GM19035 (cell line): Measurements from ENCODE around the gene CYGB.
"Not testable (repeated sequence)": the region's sequence is repeated elsewhere in the genome, so short reads cannot be mapped to it uniquely, and the experiment has no call there.

ENCODE experiments used
- ATAC-seq: cut with Tn5 transposase; IDR thresholded peaks from one replicate; pipeline ENCODE4 v1.9.1; 2021; ENCODE audit not compliant: unreplicated experiment

Gene CYGB

GRCh38 chr17:76567634-76568432 is 30.3 kb upstream of the CYGB start:
- ATAC-seq = no peak

- ATAC-seq = no peak
Measured at GRCh38 chr17:76566988-76567431, 29.5 kb upstream of the CYGB start.

DNA sequence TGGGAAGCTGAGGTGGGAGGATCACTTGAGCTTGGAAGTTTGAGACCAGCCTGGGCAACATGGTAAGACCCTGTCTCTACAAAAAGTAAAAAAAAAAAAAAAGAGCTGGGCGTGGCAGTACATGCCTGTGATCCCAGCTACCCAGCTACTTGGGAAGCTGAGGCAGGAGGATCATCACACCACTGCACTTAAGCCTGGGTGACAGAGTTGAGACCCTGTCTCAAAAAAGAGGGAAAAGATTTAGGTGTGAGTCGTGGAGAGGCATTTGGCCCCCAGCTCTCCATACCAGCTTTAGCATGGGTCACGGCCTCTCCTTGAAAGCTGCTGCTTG is 29.1 kb upstream of the CYGB start:
- ATAC-seq = no peak

DNA sequence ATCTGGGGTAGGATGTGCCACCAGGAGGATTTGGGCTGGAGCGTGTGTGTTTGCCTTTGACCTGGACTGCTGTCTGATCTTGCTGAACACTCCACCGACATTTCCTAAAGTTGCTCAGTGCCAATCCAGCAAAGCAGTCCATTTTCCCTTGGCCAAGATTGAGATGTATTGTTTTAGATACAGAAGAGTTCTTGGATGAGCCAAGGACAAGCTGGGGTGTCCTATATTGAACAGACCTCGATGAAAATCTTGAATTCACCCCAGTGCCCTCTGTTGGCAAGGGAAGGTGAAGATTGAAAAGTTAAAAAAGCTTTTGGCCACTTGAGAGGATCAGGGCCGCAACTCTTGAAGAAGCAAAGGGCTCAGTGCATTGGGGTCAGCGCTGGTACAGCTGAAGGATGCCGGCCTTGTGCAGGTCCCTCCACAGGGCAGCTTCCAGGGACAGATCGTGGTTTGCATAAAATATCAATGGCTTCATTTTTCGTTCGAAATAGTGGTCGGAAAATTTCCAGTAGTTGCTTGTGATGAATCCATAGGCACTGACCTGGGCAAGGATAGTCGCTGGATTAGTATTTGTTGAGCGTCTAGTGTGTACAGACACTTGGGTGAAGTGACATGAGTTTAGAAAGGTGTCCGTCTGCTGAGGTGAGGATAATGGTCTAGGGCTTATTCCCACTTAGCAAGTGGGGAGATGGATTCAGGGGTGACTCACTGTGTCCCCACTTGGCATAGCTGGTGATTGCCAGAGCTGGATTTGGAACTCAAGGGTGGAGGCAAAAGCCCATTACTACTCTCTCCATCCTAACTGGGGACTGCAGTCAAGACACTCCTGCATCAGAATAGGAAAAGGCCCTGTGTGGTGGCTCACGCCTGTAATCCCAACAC is 28.5 kb upstream of the CYGB start:
- no peak for ATAC-seq

- not testable (repeated sequence) for ATAC-seq
Measured at GRCh38 chr17:76564991-76565727, 27.6 kb upstream of the CYGB start.

DNA sequence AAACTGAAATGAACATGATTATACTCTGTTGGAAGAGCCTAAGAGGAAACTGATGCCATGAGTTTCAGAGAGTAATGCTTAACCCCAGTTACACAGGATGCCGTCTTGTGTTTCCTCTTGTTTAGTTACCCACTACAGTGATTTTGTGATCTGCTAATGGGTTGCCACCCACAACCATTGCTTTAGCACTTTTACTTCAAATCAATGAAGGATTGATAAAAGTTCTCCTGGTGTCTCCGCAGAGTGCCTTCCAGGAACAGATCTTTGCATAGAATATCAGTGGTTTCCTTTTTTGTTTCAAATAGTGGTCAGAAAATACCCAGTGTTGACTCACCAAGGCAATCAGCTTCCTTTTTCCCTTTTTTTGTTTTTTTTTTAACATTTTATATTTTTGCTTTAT is 25.9 kb upstream of the CYGB start:
- not testable (repeated sequence) for ATAC-seq

DNA sequence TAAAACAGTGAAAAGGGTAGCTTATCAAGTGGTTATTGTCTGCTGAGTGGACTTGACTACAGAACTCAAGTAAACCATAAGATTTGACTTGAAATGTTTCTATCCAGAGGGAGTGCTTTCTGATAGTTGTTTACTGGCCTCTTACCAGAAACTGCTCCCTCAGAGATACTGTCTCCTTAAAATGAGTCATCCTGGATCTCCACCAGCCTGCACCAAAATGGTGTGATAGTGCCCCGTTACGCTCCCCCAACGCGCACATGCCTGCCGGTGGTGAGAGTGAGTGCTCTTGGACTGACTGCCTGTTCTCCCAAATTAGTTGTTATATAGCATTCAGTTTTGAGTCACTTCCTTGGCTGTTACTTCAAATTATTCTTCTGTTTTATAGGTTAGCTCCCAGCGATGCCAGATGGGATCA is 25.2 kb upstream of the CYGB start:
- ATAC-seq = no peak

GRCh38 chr17:76561799-76562268 is 24.3 kb upstream of the CYGB start:
- ATAC-seq = no peak

- no peak for ATAC-seq
Measured at GRCh38 chr17:76561332-76561731, 23.8 kb upstream of the CYGB start.

DNA sequence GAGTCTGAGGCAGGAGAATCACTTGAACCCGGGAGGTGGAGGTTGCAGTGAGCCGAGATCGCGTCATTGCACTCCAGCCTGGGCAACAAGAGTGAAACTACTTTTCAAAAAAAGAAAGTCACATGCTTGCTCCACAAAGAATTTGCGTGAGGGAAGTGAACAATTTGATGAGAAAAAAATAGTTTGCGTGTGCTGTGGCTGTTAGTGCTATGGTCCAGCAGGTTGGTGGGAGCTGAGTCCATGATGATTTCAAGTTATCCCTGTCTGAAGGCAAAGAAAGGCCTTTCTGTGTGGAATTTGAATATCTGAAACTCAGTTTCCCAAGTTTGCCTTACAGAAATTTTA is 23.3 kb upstream of the CYGB start:
- no peak for ATAC-seq

- no peak for ATAC-seq
Measured at GRCh38 chr17:76560036-76560876, 22.7 kb upstream of the CYGB start.

GRCh38 chr17:76559460-76559859 is 22.0 kb upstream of the CYGB start:
- not testable (repeated sequence) for ATAC-seq

DNA sequence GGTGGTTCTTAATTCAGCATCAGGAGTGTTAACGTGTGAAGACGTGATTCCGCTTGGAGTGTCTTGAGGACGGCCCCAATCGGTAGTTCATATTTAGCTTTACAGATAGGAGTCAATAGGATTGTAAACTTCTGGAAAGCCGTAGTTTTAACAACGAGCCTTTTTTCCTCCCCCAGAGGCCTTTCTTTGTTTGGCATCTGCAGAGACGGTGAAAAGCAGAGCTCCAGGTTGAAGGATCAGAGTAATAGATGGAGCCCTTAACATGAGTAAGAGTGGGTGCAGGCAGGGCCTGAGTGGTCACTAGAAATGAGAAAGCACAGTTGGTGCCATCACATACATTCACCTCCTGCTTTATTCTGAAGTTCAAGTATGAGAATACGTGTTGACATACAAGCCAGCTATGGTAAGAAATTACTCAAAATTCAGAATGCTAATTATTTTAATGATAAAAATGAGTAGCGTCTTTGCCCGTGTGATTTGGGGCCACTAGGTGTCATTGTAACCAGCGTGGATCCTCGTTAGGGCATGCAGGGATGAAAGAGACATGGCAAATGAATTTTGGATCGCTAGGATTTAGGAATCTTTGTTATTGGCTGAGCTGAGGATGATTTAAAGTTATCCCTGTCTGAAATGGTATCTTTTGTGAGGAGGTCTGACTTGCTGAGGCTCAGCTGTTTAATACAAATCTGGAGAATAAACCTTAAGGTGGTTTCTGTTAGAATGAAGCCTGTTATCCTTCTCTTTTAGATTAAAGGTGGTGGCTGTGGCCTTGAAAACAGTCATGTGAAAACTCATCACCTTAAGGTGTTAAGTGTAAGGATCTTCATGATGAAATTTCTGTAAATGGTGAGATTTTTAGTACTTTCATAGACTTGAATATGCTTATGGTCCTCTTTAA is 20.9 kb upstream of the CYGB start:
- ATAC-seq = no peak

DNA sequence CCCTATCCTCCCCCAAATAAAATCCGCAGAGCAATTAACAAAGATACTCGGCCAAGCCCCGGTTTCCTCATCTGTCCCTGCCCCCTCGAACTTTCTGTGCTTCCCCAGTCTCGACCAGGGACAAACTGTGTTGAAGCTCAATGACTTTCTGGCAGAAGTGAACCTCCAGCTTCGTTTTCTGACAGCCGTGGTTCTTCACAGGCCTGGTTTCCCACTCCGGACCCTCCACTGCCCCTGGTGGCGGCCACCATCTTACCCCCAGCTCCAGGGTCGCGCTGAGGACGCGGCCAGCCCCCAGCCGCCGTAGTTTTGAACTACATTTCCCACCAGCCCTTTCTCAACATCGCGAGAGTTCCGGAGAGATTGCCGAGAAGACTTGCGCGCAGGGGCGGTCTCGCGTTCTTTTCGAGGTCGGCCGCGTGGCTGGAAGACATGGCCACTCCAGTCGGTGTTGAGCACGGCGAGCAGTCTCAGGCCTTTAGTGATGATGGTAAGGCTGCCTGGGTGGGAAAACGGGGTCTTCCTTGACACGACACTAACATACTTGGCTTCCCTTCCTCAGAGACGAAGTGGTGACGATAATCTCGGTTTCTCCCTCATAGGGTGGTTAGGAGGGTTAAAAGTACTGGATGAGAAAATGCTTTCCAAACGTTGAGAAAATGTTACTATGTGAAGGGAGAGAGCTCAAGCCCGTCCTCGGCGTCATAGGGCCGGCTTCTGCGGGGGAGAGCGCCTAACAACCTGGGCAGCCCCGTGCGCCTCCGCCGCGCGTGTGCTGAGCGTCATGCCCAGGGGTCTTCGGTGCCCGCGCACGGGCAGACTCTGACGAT is 20.1 kb upstream of the CYGB start:
- peak; percentile 86 for ATAC-seq

- ATAC-seq = peak; percentile 38
Measured at GRCh38 chr17:76556765-76557367, 19.4 kb upstream of the CYGB start.

GRCh38 chr17:76554131-76554530 is 16.6 kb upstream of the CYGB start:
- no peak for ATAC-seq

DNA sequence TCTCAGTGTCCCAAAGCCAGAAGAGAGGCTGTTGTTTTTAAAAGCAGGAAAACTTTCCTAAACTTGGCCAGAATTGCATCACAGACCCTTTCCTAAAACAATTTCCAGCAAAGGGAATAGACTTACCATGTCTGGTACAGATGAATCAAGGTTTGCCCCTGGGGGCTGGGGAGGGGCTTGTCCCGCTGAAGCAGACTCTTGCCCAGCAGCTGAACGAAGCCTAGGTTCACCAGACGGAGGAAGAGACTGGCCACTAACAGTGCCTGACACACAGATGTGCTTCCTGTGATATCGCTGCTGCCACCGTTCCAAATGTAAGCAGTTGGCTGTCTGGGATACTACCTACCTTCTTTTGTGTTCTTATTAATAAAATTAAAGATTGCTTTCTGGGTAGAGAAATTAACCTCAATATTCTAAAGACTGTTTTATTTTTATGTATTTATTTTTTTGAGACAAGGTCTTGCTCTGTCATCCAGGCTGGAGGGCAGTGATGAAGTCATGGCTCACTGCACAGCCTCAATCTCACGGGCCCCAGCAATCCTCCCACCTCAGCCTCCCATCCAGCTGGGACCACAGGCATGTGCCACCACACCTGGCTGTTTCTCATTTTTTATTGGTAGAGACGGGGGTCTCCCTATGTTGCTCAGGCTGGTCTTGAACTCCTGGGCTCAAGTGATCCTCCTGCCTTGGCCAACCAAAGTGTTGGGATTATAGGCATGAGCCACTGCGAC is 15.8 kb upstream of the CYGB start:
- no peak for ATAC-seq

GRCh38 chr17:76551685-76552084 is 14.2 kb upstream of the CYGB start:
- ATAC-seq = no peak
